ENCODE data around the gene PPP1CA.
"Not testable (repeated sequence)": the region's sequence is repeated elsewhere in the genome, so short reads cannot be mapped to it uniquely, and the experiment has no call there.

Gene PPP1CA

GRCh38 chr11:67435031-67435726 lies 33.5 kb upstream of the PPP1CA start:
- no peak for DNase-seq (ENCODE audit: low read depth in 2 of 2)

- DNase-seq (ENCODE audit: low read depth in 2 of 2): no peak
Measured at GRCh38 chr11:67434395-67434881, 32.8 kb upstream of the PPP1CA start.

- DNase-seq (ENCODE audit: low read depth in 2 of 2): no peak
Measured at GRCh38 chr11:67433536-67434394, 32.1 kb upstream of the PPP1CA start.

- DNase-seq (ENCODE audit: low read depth in 2 of 2): no peak
Measured at GRCh38 chr11:67432655-67433349, 31.1 kb upstream of the PPP1CA start.

- DNase-seq (ENCODE audit: low read depth in 2 of 2): no peak
Measured at GRCh38 chr11:67431346-67432249, 29.9 kb upstream of the PPP1CA start.

GRCh38 chr11:67429722-67430121 lies 28.1 kb upstream of the PPP1CA start:
- DNase-seq (ENCODE audit: low read depth in 2 of 2): no peak

- no peak for DNase-seq (ENCODE audit: low read depth in 2 of 2)
Measured at GRCh38 chr11:67429038-67429668, 27.5 kb upstream of the PPP1CA start.

- DNase-seq (ENCODE audit: low read depth in 2 of 2): peak; percentile 98 to 100
Measured at GRCh38 chr11:67428052-67429001, 26.7 kb upstream of the PPP1CA start, which contains the start of gene RPS6KB2. TSS of gene RPS6KB2 (plus strand) at chr11:67428494. CDS start at chr11:67428546, 52 bp downstream.

- DNase-seq (ENCODE audit: low read depth in 2 of 2): not testable (repeated sequence)
Measured at GRCh38 chr11:67427364-67427859, 25.8 kb upstream of the PPP1CA start.

- DNase-seq (ENCODE audit: low read depth in 2 of 2): no peak
Measured at GRCh38 chr11:67423891-67424613, 22.4 kb upstream of the PPP1CA start.

- no peak for DNase-seq (ENCODE audit: low read depth in 2 of 2)
Measured at GRCh38 chr11:67423466-67423865, 21.8 kb upstream of the PPP1CA start.

- DNase-seq (ENCODE audit: low read depth in 2 of 2): no peak
Measured at GRCh38 chr11:67422891-67423290, 21.2 kb upstream of the PPP1CA start.

- DNase-seq (ENCODE audit: low read depth in 2 of 2): no peak
Measured at GRCh38 chr11:67421430-67422031, 19.9 kb upstream of the PPP1CA start.

GRCh38 chr11:67420646-67421429 lies 19.2 kb upstream of the PPP1CA start:
- peak; percentile 98 to 100 for DNase-seq (ENCODE audit: low read depth in 2 of 2)

- no peak for DNase-seq (ENCODE audit: low read depth in 2 of 2)
Measured at GRCh38 chr11:67420147-67420645, 18.5 kb upstream of the PPP1CA start.

- DNase-seq (ENCODE audit: low read depth in 2 of 2): no peak
Measured at GRCh38 chr11:67419325-67420049, 17.8 kb upstream of the PPP1CA start.

Data from stimulated activated CD8-positive, alpha-beta memory T cell treated with anti-CD3 and anti-CD28 coated beads, Interleukin-2, amount 100 ng/mL, for 48 hours (primary cell).